PC-3 (cell line): ENCODE results near the gene RFT1. TPM values are rescaled to one million over a fixed set of nuclear protein-coding genes. Genes with fewer than 3 reads are reported as not detected.

Source experiments
- ATAC-seq: fragments of 200-7000 bp; cut with Tn5 transposase; 2 replicates; pipeline ENCODE4 v1.9.1; 2020; ENCODE audit warnings: mild to moderate bottlenecking, moderate library complexity
- BruUV-seq: library from RNA; stranded (reverse); fragments of 400-500 nt; replicated peaks from 2 replicates; lab custom pipeline; 2021; lab: Mats Ljungman, UMichigan
- CTCF ChIA-PET: fragments of 300-600 bp; sonication (Branson Sonifier 250); formaldehyde crosslinking; loops from one replicate; lab custom pipeline; 2022; ENCODE audit warnings: antibody characterized with exemption; lab: Charles Lee
- POLR2A ChIA-PET: fragments of 300-600 bp; sonication (Branson Sonifier 250); formaldehyde crosslinking; loops from one replicate; lab custom pipeline; 2022; ENCODE audit warnings: antibody characterized with exemption; ENCODE audit not compliant: unreplicated experiment; lab: Charles Lee
- DNase-seq: peaks from one replicate; pipeline ENCODE4 v3.0.0-alpha.2; 2015
- H2AFZ ChIP-seq: fragments of 300-600 bp; sonication (generic); 2 replicates; pipeline ENCODE4 v1.6.0; 2016; ENCODE audit warnings: antibody characterized with exemption, low read length
- H3F3A ChIP-seq: fragments of 300-600 bp; sonication (generic); one replicate; pipeline ENCODE4 v1.6.0; 2017; ENCODE audit warnings: antibody characterized with exemption, low read length, control low read depth, mild to moderate bottlenecking; ENCODE audit not compliant: unreplicated experiment
- H3K27ac ChIP-seq: fragments of 300-600 bp; sonication (generic); 2 replicates; pipeline ENCODE4 v1.5.1; 2016; ENCODE audit warnings: mild to moderate bottlenecking, low read length
- H3K27me3 ChIP-seq: fragments of 300-600 bp; sonication (generic); 2 replicates; pipeline ENCODE4 v1.6.1; 2016; ENCODE audit warnings: low read length, mixed read lengths
- H3K36me3 ChIP-seq: fragments of 300-600 bp; sonication (generic); 2 replicates; pipeline ENCODE4 v1.6.1; 2016; ENCODE audit warnings: low read depth, mixed run types, low read length, mixed read lengths
- H3K4me1 ChIP-seq: fragments of 300-600 bp; sonication (generic); 2 replicates; pipeline ENCODE4 v1.5.1; 2016; ENCODE audit warnings: low read length; ENCODE audit not compliant: insufficient read depth
- H3K4me2 ChIP-seq: fragments of 300-600 bp; sonication (generic); 2 replicates; pipeline ENCODE4 v1.6.0; 2016; ENCODE audit warnings: low read length
- H3K4me3 ChIP-seq: fragments of 300-600 bp; sonication (generic); 2 replicates; pipeline ENCODE4 v1.5.1; 2016; ENCODE audit warnings: mild to moderate bottlenecking, low read length, mixed read lengths
- H3K79me2 ChIP-seq: fragments of 300-600 bp; sonication (generic); 2 replicates; pipeline ENCODE4 v1.6.1; 2017; ENCODE audit warnings: low read length, mixed read lengths
- H3K9ac ChIP-seq: fragments of 300-600 bp; sonication (generic); 2 replicates; pipeline ENCODE4 v1.6.0; 2016; ENCODE audit warnings: mild to moderate bottlenecking, low read length
- H3K9me2 ChIP-seq: fragments of 300-600 bp; sonication (generic); replicated peaks from 2 replicates; pipeline ENCODE4 v1.6.1; 2016; ENCODE audit warnings: mixed run types, low read length, mixed read lengths
- H3K9me3 ChIP-seq: fragments of 300-600 bp; sonication (generic); 2 replicates; pipeline ENCODE4 v1.6.1; 2016; ENCODE audit warnings: low read length, mixed read lengths
- H4K20me1 ChIP-seq: fragments of 300-600 bp; sonication (generic); 2 replicates; pipeline ENCODE4 v1.6.1; 2016; ENCODE audit warnings: low read length, mixed read lengths
- EZH2 ChIP-seq: fragments of 300-600 bp; sonication (generic); IDR thresholded peaks from one replicate; pipeline ENCODE4 v1.6.1; 2017; ENCODE audit warnings: antibody characterized with exemption, mild to moderate bottlenecking, low read length; ENCODE audit not compliant: unreplicated experiment
- EZH2phosphoT487 ChIP-seq: fragments of 300-600 bp; sonication (generic); IDR thresholded peaks from 2 replicates; pipeline ENCODE4 v1.6.1; 2018; ENCODE audit warnings: mild to moderate bottlenecking, antibody characterized with exemption, low read length, borderline replicate concordance
- intact Hi-C: fragments of 100-400 bp; cut with micrococcal nuclease; formaldehyde crosslinking; loops from 2 replicates; pipeline ENCODE4 v1.9.0; 2023
- total RNA-seq: library from RNA; depleted of rRNA; stranded (reverse); fragments of >200 nt; gene quantifications from 2 replicates; pipeline ENCODE4 v1.2.3, GENCODE V29; 2014
- TF ChIP-seq, protein P1 (sequence below): fragments of 300-600 bp; sonication (generic); conservative IDR thresholded peaks from 2 replicates; pipeline ENCODE4 v1.5.1; 2017; ENCODE audit warnings: antibody characterized with exemption, low read depth, mild to moderate bottlenecking, low read length

The RFT1 gene
- total RNA-seq, 1 experiment from 2014 or later: 24.6 TPM

DNA sequence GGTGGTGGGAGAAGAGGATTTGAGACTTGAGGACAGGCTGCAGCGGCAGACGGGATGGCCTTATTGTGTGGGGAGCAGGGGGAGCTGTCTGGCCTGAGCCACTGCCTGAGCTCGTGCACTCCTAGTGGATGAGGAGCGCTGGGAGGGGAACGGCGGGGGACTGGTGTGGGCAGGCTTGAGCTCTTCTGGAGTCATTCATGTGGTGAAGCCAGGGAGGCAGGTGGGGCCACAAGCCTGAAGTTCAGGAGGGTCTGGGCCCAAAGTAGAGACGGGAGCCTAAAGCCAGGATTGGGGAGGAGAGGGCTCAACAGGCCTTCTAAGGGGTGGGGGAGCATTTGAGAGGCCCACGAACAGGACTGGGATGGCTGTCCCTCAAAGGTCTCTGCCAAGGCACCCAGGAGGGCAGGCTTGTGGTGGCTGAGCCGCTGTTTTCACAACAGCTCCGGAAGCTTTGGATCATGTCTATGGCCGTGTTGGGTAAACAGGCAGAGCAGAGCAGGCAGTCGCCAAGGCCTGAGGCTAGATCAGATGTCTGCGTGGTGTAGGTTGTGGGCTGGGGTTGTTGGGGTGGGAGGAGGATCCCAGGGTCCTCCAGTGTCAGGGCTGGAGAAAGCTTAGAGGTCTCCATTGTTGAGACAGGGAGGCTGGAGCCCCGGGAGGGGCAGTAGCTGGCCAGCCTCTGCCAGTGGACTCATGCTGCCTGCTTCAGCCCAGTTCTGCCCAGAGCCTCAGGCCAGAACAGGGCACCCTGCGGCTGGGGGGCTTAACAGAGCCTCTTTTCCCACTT is 39.0 kb upstream of the RFT1 start:
- no TSS peak for BruUV-seq
- intact Hi-C loops: no loop called here

DNA sequence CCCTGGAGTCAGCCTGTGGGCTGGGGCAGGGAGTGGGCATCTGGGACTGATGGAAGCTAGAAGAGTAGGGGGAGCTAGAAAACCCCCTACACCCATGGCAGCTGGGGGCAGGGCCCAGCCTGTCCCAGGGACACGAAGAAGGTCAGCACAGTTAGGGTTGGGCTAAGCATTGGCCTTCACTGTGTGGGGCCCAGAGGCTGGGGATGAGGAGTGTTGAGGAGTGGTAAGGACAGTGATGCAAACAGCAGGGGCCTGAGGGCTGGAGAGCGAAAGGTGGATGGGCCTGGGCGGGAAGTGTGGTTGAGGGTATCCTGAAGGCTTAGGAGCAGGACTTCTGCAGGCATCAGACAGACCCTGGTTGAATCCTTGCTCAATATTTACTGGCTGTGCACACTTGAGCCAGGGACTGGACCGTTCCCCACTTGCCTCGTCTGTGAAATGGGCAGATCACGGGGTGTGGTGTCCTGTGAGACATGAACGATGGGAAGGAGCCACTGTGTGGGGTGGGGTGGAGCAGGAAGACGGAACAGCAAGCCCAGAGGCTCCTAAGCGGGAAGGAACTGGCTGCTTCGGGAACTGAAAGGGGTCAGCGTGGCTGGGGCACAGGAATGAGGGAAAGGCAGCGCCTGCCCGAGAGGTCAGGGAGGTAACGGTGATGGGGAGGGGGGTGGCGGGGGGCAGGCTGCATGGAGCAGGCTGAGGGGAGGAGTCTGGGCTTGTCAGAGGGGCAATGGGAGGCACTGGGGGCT is 38.1 kb upstream of the RFT1 start:
- Histone ChIP-seq H3K27me3 (no peaks in the 10 kb centered on the region), H3K4me2 (no peak overlapping the region), H3K79me2 (peaks cover 76% of the 10 kb centered on the region), H3K9me2 (no peaks in the 10 kb centered on the region), H2AFZ (no peak overlapping the region), H3K9ac (no peak overlapping the region), H3F3A (no peaks in the 10 kb centered on the region), H3K36me3 (no peaks in the 10 kb centered on the region; the same call in 1 of the 2 replicates), H3K4me3 (no peak overlapping the region), H3K9me3 (no peaks in the 10 kb centered on the region), H4K20me1 (peaks cover 6% of the 10 kb centered on the region; the same call in 1 of the 2 replicates), H3K4me1 (peaks cover 14% of the 10 kb centered on the region), H3K27ac (no peak overlapping the region)
- ChIA-PET POLR2A (no interaction called here), CTCF (no interaction called here)
- TF ChIP-seq EZH2: no peak
- TF ChIP-seq, protein P1, sequence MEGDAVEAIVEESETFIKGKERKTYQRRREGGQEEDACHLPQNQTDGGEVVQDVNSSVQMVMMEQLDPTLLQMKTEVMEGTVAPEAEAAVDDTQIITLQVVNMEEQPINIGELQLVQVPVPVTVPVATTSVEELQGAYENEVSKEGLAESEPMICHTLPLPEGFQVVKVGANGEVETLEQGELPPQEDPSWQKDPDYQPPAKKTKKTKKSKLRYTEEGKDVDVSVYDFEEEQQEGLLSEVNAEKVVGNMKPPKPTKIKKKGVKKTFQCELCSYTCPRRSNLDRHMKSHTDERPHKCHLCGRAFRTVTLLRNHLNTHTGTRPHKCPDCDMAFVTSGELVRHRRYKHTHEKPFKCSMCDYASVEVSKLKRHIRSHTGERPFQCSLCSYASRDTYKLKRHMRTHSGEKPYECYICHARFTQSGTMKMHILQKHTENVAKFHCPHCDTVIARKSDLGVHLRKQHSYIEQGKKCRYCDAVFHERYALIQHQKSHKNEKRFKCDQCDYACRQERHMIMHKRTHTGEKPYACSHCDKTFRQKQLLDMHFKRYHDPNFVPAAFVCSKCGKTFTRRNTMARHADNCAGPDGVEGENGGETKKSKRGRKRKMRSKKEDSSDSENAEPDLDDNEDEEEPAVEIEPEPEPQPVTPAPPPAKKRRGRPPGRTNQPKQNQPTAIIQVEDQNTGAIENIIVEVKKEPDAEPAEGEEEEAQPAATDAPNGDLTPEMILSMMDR: no peak
- TF ChIP-seq EZH2phosphoT487: no peak
- BruUV-seq: no TSS peak
- intact Hi-C loops: no loop called here
- ATAC-seq (no peak), DNase-seq (no peak)

More for the DNA sequence above, 39.0 kb upstream of the RFT1 start:
- H3K4me1 ChIP-seq: peaks cover 11% of the 10 kb centered on the region; the same call in 1 of the 2 replicates
- TF ChIP-seq EZH2phosphoT487: no peak
- TF ChIP-seq, protein P1: no peak
- no peak for TF ChIP-seq EZH2
- H4K20me1 ChIP-seq: peaks cover 12% of the 10 kb centered on the region; the same call in 1 of the 2 replicates
- ChIA-PET CTCF (no interaction called here), POLR2A (no interaction called here)
- no peaks in the 10 kb centered on the region for H3K9me2 ChIP-seq
- DNase-seq (no peak), ATAC-seq (no peak)
- no peaks in the 10 kb centered on the region for H3K27me3 ChIP-seq
- no peak overlapping the region for H2AFZ ChIP-seq
- peaks cover 67% of the 10 kb centered on the region for H3K79me2 ChIP-seq
- H3K27ac ChIP-seq: no peak overlapping the region
- no peak overlapping the region for H3K4me3 ChIP-seq
- no peaks in the 10 kb centered on the region; the same call in 1 of the 2 replicates for H3K36me3 ChIP-seq
- no peaks in the 10 kb centered on the region for H3F3A ChIP-seq
- H3K4me2 ChIP-seq: no peak overlapping the region
- no peaks in the 10 kb centered on the region for H3K9me3 ChIP-seq
- H3K9ac ChIP-seq: no peak overlapping the region
